ENCODE data around the gene ZNF70.

GRCh38 chr22:23781065-23781464 lies 30.2 kb upstream of the ZNF70 start:
- TF ChIP-seq POLR2A (IDR thresholded peaks at IDR 0.05) (no peak), CTCF (IDR thresholded peaks at IDR 0.05) (no peak), EP300 (IDR thresholded peaks at IDR 0.05) (no peak)

All from tibial nerve (tissue), 4 donors.